Colonic mucosa (tissue), 4 donors: ENCODE data around the gene GATC. TPM values are rescaled to one million over a fixed set of nuclear protein-coding genes. Genes with fewer than 3 reads are reported as not detected.
"Not testable (repeated sequence)": the region's sequence is repeated elsewhere in the genome, so short reads cannot be mapped to it uniquely, and the experiment has no call there.

Source experiments
- DNase-seq: peaks from one replicate; pipeline ENCODE4 v3.0.0-alpha.2; 2020
- H3K27ac ChIP-seq: fragments of 200-600 bp; one replicate; pipeline ENCODE4 v1.8.0; 2021
- H3K27me3 ChIP-seq: fragments of 200-600 bp; one replicate; pipeline ENCODE4 v1.8.0; 2021
- H3K36me3 ChIP-seq: fragments of 200-600 bp; one replicate; pipeline ENCODE4 v1.8.0; 2021
- H3K4me1 ChIP-seq: fragments of 200-600 bp; one replicate; pipeline ENCODE4 v1.8.0; 2021; ENCODE audit warnings: mild to moderate bottlenecking
- H3K4me3 ChIP-seq: fragments of 200-600 bp; one replicate; pipeline ENCODE4 v1.8.0; 2021
- H3K9ac ChIP-seq, 2 donors: one replicate each; pipeline ENCODE4 v1.7.0; 2013; ENCODE audit warnings: control low read depth in 2 of 2, low read depth in 2 of 2, low read length in 2 of 2
- H3K9me3 ChIP-seq: fragments of 200-600 bp; one replicate; pipeline ENCODE4 v1.8.0; 2021
- CTCF ChIP-seq: fragments of 200-600 bp; IDR thresholded peaks from one replicate; pipeline ENCODE4 v1.8.0; 2022; ENCODE audit warnings: antibody characterized with exemption, mild to moderate bottlenecking
- intact Hi-C: fragments of 100-400 bp; cut with DNase I; formaldehyde crosslinking; loops from one replicate; pipeline ENCODE4 v1.14.1; 2022
- total RNA-seq, 2 donors: library from RNA; stranded (reverse); fragmentation: NEBNext Ultra II Directional in 1 of 2; extraction: Animal tissue kit (Norgen Biotek cat#: 25700) in 1 of 2; gene quantifications; one replicate each; pipeline ENCODE4 v1.2.1, GENCODE V29; 2021
- donor health status: healthy.
- donor health status: DM: no; HTN: no; CAD: no.
- donor health status: DM: no; HTN: no; CAD: no.

Gene GATC
- total RNA-seq, 2 donors from 2014 or later: 34.1 to 43.3 TPM

- Histone ChIP-seq H3K27me3 (no peaks in the 10 kb centered on the region), H3K9ac (no peak overlapping the region), H3K9me3 (no peaks in the 10 kb centered on the region), H3K4me1 (no peaks in the 10 kb centered on the region), H3K27ac (no peak overlapping the region), H3K36me3 (no peaks in the 10 kb centered on the region), H3K4me3 (no peak overlapping the region)
- intact Hi-C loops: no loop called here
- no peak for DNase-seq
- no peak for TF ChIP-seq CTCF
These were observed 35.0 kb downstream of the GATC start for GRCh38 chr12:120481022-120481767.

GRCh38 chr12:120483621-120484020 is 37.4 kb downstream of the GATC start:
- no peak for TF ChIP-seq CTCF
- Histone ChIP-seq H3K36me3 (no peaks in the 10 kb centered on the region), H3K4me3 (no peak overlapping the region), H3K9me3 (no peaks in the 10 kb centered on the region), H3K27ac (no peak overlapping the region), H3K9ac (no peak overlapping the region), H3K27me3 (no peaks in the 10 kb centered on the region), H3K4me1 (no peaks in the 10 kb centered on the region)
- intact Hi-C loops: no loop called here
- DNase-seq: no peak

- no peak for TF ChIP-seq CTCF
- no peak for DNase-seq
- Histone ChIP-seq H3K9ac (no peak overlapping the region), H3K27me3 (no peaks in the 10 kb centered on the region), H3K9me3 (no peaks in the 10 kb centered on the region), H3K36me3 (no peaks in the 10 kb centered on the region), H3K27ac (no peak overlapping the region), H3K4me1 (no peaks in the 10 kb centered on the region), H3K4me3 (no peak overlapping the region)
- intact Hi-C loops: no loop called here
These were observed 40.0 kb downstream of the GATC start for GRCh38 chr12:120485961-120486881.

GRCh38 chr12:120487552-120487951 is 41.3 kb downstream of the GATC start:
- H3K36me3 ChIP-seq: not testable (repeated sequence)

GRCh38 chr12:120488057-120488640 is 41.9 kb downstream of the GATC start:
- H3K4me3 ChIP-seq: no peak overlapping the region
- intact Hi-C loops: no loop called here
- no peak overlapping the region for H3K9ac ChIP-seq
- no peak for DNase-seq
- H3K4me1 ChIP-seq: no peaks in the 10 kb centered on the region
- no peaks in the 10 kb centered on the region for H3K9me3 ChIP-seq
- no peak overlapping the region for H3K27ac ChIP-seq
- TF ChIP-seq CTCF: no peak
- H3K27me3 ChIP-seq: no peaks in the 10 kb centered on the region
- no peaks in the 10 kb centered on the region for H3K36me3 ChIP-seq

More at GRCh38 chr12:120487552-120487951, 41.3 kb downstream of the GATC start:
- DNase-seq, H3K27me3 ChIP-seq, H3K27ac ChIP-seq, H3K4me1 ChIP-seq, H3K9me3 ChIP-seq, intact Hi-C loops, H3K9ac ChIP-seq, H3K4me3 ChIP-seq: not testable (repeated sequence)
